Posterior cingulate gyrus (tissue), 11 donors: ENCODE results near the gene COL8A1.

Source experiments
- DNase-seq, 10 donors: peaks; one replicate each; pipeline versions ENCODE4 v3.0.0 to v3.0.0-alpha.2; 2020 to 2021; ENCODE audit warnings: mixed read lengths in 3 of 10
- intact Hi-C: fragments of 100-400 bp; cut with DNase I; formaldehyde crosslinking; loops from one replicate; pipeline ENCODE4 v1.15.1; 2023

Gene COL8A1

DNA sequence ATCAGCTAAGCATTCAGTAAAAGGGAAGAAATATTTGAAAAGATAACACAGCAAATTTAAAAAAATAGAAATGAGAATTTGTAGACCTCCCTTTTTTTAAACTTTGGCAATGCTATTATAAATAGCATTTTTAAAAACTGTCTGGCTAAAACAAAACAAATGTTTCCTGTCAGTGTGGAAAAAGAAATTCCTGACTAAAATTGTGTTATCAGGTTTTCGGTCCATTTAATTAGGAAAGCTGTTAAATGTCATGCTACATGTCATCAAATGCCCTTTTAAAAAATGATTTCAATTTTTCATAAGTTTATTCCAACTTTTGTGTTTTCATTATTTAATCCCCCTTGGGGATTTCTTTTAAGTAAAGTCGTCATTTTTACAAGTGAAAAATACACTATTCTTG is 29.6 kb downstream of the COL8A1 start:
- intact Hi-C loops: no loop called here
- no peak for DNase-seq

DNA sequence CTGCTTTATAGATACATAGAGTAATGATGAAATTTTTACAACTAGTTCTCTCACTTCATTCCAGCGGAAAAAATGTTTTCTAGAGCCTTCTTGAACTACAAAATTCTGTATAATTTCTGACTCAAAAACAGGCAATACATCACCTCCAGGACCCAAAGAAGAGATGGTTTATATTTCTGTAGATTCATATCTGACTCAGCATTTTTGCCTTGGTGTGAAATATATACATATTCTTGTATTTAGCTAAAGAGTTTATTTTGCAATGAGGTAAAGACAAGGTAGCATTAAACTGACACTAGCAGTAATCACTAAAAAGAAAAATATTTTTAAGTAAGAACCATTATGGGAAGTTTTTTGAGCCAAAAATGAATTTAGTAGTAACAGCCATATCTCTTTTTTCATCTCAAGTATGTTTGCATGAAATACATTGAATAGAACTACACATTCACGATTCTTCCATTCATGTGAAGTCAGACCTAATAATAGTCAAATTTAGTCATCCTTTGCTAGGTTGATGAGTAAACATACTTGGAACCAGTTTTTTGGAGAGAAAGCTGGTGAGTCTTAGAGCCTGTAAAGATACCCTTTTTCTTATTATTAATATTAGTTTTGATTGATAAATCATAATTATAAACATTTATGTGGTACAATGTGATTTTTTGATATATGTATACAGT is 31.6 kb downstream of the COL8A1 start:
- no peak for DNase-seq
- intact Hi-C loops: no loop called here

- intact Hi-C loops: no loop called here
- DNase-seq: no peak
Observed at GRCh38 chr3:99670556-99670950, 32.2 kb downstream of the COL8A1 start.

DNA sequence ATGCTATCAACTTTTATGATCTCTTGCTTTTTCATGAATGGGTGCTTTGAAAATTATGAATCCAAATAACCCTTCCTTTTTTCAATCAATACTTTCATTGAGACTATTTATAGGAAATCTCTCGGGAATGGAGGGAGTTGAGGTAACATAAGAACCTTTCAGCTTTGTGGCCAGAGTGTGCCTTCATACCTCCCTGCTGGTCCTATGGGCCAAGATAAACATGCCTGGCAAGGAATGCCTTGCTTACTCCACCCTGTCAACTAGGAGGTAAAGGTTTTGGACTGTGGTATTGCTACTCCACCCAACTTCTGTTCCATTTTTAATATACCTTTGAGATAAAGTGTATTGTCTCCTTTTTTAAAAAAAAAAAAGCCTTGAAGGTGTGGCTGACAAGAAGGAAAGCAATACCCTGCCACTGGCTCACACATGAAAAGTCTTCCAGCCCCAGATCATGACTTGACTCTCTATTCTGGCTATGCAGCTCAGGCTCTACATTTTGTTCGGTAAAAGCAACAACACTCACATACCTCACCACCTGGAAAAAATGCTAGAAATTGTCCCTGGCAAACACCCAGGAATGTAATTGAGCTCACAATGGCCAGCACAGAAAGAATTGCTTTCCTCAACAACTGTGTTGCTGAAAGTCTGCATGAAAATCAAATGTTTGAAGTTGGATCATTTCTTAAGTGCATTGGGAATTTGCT is 35.8 kb downstream of the COL8A1 start:
- intact Hi-C loops: no loop called here
- no peak for DNase-seq

DNA sequence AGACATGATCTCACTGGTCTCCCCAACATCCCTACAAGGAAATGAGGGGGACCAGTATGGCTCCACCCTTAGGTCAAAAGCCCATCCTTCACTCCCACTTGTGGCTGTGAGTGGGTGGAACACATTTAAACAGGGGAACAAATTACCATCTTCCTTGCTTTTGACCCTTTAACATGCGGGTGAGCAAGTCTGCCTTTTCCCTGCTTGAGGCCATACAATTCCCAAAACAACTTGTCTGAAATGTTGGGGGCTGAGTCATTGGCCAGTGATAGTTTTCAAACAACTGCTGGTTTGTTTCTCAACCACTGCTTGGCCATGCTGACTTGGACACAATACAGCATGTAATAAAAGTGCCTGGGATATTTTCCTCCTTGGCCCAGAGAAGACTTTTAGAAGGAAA is 39.6 kb downstream of the COL8A1 start:
- intact Hi-C loops: no loop called here

GRCh38 chr3:99678896-99679295 is 40.5 kb downstream of the COL8A1 start:
- intact Hi-C loops: no loop called here
- DNase-seq: no peak

More for the DNA sequence above, 39.6 kb downstream of the COL8A1 start:
- no peak for DNase-seq

DNA sequence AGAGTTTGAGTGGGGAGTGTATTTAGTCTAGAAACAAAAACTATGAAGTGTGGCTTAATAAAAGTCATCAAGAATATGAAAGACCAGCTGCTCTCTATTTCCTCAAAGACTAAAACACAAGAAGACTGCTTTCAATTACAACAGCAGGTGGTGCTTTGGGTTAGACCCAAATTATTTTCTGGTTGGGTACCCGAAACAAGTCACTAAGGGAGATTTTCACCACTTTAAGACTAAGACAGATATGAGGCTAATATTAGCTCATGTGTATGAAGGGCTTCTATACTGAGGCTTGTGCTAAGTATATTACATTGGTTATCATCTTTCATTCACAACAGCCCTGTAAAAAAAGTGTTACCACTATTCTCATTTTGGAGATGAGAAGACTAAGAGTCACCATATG is 43.1 kb downstream of the COL8A1 start:
- DNase-seq: no peak
- intact Hi-C loops: loop anchor here (10.0 kb wide), 1 partner anchor 657 kb away; no protein-coding TSS in a partner anchor

- peak in 2 of 10 donors; percentile 59 to 77 for DNase-seq
- intact Hi-C loops: loop anchor here (10.0 kb wide), 1 partner anchor 657 kb away; no protein-coding TSS in a partner anchor
Observed at GRCh38 chr3:99681976-99682375, 43.6 kb downstream of the COL8A1 start.

GRCh38 chr3:99683465-99683864 is 45.1 kb downstream of the COL8A1 start:
- intact Hi-C loops: loop anchor here (10.0 kb wide), 1 partner anchor 659 kb away; no protein-coding TSS in a partner anchor
- no peak for DNase-seq

- intact Hi-C loops: loop anchor here (10.0 kb wide), 1 partner anchor 659 kb away; no protein-coding TSS in a partner anchor
- DNase-seq: no peak
Observed at GRCh38 chr3:99683876-99684275, 45.5 kb downstream of the COL8A1 start.

DNA sequence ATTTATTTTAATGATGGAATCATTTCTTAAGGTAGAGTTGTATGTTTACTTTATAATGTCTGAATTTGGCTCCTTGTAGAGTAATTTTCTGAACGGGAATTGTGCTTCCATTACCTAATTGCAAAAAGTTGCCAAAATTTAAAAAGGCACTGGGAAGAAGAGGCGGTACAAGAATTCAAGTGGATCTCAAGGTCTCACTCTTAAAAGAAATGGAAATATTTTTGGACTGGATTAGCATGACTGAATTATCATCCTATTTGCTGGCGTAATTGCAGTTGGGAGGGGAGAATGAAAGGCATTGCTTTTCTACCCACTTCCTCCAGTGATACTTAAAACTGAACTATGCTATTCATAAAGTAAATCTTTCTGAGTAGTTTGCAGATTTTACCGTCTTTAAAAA is 46.2 kb downstream of the COL8A1 start:
- DNase-seq: no peak
- intact Hi-C loops: loop anchor here (10.0 kb wide), 1 partner anchor 660 kb away; no protein-coding TSS in a partner anchor

DNA sequence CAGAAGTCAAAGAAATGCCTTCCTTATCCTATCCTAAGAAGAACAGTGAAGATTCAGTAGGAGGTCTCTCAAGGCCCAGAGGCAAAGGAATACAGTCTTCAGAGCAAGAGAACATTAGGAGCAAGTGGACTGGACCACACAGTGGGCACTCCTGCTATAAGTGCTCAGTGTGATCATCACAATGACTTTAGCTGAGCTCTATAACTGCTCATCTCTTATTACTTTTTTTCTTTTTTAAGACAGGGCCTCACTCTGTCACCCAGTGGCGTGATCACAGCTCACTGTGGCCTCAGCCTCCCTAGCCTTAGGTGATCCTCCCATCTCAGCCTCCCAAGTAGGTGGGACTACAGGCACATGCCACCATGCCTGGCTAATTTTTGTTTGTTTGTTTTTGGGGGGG is 48.1 kb downstream of the COL8A1 start:
- intact Hi-C loops: loop anchor here (10.0 kb wide), 1 partner anchor 662 kb away; no protein-coding TSS in a partner anchor
- no peak for DNase-seq

DNA sequence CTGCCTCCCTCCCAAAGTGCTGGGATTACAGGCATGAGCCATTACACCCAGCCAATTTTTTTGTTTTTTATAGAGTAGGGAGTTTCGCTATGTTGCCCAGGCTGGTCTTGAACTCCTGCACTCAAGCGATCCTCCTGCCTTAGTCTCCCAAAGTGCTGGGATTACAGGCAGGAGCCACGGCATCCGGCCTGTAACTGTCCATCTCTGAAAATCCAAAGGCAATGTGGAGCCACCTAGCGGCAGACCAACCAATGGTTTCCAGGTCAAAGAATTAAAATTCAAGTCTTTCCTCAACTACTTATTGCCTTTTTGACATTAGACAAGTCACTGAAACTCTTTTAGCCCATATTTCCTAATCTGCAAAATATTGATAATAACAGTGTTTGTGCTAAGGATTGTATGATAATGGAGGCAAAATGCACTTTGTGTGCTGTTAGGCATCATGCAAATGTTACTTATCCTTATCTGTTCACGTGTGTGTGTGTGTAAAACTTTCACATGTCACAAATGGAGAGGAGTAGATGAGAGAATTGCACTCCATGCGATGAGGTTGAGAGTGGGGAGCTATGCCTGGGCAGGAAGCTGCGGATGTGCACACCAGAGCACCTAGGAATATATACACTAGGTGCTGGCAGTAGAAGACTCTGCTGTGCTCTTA is 48.7 kb downstream of the COL8A1 start:
- peak in 7 of 10 donors; percentile 26 to 82 (median 56) for DNase-seq
- intact Hi-C loops: loop anchor here (10.0 kb wide), 1 partner anchor 662 kb away; no protein-coding TSS in a partner anchor

GRCh38 chr3:99690761-99691369 is 52.5 kb downstream of the COL8A1 start:
- no peak for DNase-seq
- intact Hi-C loops: no loop called here

DNA sequence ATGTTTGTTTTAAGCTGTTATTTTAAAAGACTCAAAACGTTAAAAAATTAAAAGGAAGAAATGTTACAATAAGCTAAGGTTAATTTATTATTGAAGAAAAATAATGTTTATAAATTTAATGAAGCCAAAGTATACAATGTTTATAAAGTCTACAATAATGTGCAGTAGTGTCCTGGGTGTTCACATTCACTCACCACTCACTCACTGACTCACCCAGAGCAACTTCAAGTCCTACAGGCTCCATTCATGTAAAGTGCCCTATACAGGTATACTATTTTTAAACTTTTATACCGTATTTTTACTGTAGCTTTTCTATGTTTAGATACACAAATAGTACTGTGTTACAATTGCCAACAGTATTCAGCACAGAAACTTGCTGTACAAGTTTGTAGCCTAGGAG is 55.2 kb downstream of the COL8A1 start:
- intact Hi-C loops: no loop called here
- no peak for DNase-seq

GRCh38 chr3:99696497-99696896 is 58.1 kb downstream of the COL8A1 start:
- intact Hi-C loops: no loop called here
- DNase-seq: no peak

DNA sequence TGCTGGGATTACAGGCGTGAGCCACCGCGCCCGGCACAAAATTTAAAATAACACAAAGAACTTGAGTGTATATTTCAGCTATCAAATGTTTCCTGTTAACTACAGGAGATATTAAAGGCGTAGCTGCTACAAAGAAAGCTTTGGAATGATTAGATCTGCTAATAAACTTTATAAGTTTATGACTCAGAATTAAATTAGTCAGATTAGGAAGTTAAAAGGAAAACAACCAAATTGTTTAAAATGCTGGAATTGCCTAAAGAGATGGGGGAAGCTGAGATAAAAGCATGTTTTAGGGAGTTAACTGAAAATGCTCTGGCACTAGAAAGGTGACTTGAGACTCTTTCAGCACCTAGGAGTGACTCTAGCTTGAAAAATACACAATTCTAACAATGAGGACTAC is 58.9 kb downstream of the COL8A1 start:
- intact Hi-C loops: no loop called here
- DNase-seq: no peak

DNA sequence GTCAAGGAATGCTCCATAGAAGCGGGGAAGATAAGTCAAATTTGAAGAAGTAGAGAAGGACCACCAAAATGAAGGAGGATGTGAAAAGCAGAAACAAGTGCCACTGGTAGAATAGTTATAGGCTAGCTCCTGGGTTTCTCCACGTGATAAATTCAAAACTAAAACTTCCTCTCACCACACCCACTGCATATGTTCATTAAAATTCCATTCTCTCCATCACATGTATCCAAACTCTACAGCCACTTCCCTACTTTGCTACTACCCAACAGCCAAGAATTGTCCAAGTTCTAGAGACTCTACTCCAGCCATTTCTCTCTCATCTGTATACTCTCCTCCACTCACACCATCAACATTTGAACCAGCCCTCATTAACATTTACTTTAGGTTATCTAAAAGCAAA is 60.5 kb downstream of the COL8A1 start:
- DNase-seq: no peak
- intact Hi-C loops: no loop called here

DNA sequence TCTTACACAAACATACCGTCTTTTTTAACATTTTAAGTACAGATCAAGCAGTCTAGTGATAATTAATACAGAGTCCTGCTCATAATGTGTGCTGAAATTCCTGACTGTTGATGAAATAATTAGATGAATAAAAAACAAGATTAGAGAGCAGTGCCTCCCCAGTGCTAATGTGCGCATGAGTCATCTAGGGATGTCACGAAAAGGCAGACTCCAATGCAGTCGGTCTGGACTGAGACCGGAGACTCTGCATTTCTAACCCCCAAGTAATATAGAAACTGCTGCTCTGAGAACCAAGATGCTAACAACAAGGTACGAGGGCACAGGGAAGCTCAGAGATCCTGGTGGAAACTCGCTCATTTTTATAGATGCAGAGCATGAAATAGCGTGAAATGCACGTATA is 61.4 kb downstream of the COL8A1 start:
- DNase-seq: no peak
- intact Hi-C loops: no loop called here

DNA sequence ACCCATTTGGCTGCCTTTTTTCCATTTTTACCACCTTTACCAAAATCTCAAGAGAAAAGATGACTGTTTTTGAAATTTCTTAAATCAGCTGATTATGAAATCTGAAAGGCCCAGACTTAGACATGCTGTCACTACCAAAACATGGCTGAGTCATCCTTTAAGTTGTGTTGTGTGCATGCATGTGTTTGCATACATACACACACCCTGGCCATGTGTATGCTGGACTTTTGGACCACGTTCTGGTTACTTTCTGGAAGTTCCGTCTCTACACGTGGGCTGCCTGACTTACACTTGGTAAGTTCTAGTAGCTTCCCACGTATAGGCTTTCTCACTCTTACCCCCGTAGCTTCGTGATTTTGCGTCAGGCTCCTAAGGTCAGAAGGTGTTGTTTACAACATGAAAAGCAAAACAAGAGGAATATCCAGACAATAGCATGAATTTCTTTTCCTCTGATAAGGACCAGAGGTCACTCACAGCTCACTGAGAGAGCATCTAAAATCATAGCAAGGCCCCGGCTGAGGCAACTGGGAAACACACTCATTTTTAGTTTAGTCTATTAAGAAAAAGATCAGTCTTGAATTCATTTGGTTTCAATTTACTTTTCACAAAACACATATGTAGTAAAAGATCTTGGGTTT is 62.4 kb downstream of the COL8A1 start:
- DNase-seq: no peak
- intact Hi-C loops: no loop called here
